Measurements from ENCODE around the gene PRKAG3. TPM values are rescaled to one million over a fixed set of nuclear protein-coding genes. Genes with fewer than 3 reads are reported as not detected.

Gene PRKAG3
- total and polyA plus RNA-seq, 4 donors = 0.08 TPM; not detected in 3

- H3K4me1 ChIP-seq (ENCODE audit: control insufficient read depth in 4 of 4, insufficient read depth in 4 of 4, low read length in 3 of 4) = peaks cover 4 to 18% (median 9%) of the 10 kb centered on the region in 4 donors
- 3% methylated on average over 3 of the region's 3 CpGs for WGBS
- H3K36me3 ChIP-seq (ENCODE audit: control insufficient read depth in 4 of 4, insufficient read depth in 3 of 4, low read depth in 1 of 4, low read length in 3 of 4) = no peaks in the 10 kb centered on the region
- TF ChIP-seq RAD21 (IDR thresholded peaks at IDR 0.05) (peak; percentile 90 to 94), CTCF (IDR thresholded peaks at IDR 0.05; ENCODE audit: low read depth, low read length, missing input control) (peak; percentile 87), NR2F2 (IDR thresholded peaks at IDR 0.05) (no peak), YY1 (IDR thresholded peaks at IDR 0.05) (no peak), HNF4G (IDR thresholded peaks at IDR 0.05) (no peak)
- H3K9me3 ChIP-seq (ENCODE audit: control insufficient read depth in 4 of 4, low read length in 3 of 4) = no peaks in the 10 kb centered on the region
- H3K9ac ChIP-seq (ENCODE audit: low read depth in 1 of 2, low read length in 2 of 2) = no peak overlapping the region
- H3K27ac ChIP-seq (ENCODE audit: low read depth in 1 of 2, low read length in 2 of 2) = no peak overlapping the region
- peaks cover 14 to 36% (median 18%) of the 10 kb centered on the region in 4 donors for H3K27me3 ChIP-seq (ENCODE audit: control insufficient read depth in 4 of 4, insufficient read depth in 4 of 4, low read length in 3 of 4)
- peak; percentile 67 for DNase-seq (ENCODE audit: low spot score)
- no peak overlapping the region for H3K4me3 ChIP-seq (ENCODE audit: low read depth in 1 of 3, low read length in 3 of 3)
These were observed 45.1 kb upstream of the PRKAG3 start for GRCh38 chr2:218876562-218877219.

DNA sequence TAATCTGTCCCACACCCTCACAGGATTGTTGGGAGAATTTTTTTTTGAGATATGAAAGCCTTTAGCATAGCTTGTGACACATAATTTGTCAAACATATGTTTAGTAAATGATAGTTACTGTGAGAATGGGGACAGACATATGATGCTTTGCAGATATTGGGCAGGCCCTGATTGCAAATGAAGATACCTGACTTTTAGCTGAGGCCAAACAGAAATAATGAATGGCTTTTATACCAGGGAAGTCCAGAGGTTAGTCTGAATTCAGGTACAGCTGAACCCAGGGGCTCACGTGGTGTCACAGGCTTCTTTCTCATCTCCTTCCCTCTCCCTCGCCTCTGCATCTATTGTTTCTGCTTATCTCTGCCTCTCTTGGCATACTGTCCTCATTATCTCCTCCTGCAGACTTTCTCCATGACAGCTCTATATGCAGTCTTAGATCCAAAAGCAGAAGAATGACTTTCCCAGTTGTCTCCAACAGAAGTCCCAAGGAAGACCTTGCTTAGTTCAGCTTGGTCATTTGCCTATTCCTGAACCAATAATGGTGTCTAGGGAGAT lies 44.2 kb upstream of the PRKAG3 start:
- H3K9me3 ChIP-seq (ENCODE audit: control insufficient read depth in 4 of 4, low read length in 3 of 4) = no peaks in the 10 kb centered on the region
- H3K4me1 ChIP-seq (ENCODE audit: control insufficient read depth in 4 of 4, insufficient read depth in 4 of 4, low read length in 3 of 4) = peaks cover 4 to 26% (median 15%) of the 10 kb centered on the region in 4 donors
- no peak overlapping the region for H3K9ac ChIP-seq (ENCODE audit: low read depth in 1 of 2, low read length in 2 of 2)
- no peak for DNase-seq (ENCODE audit: low spot score)
- H3K27ac ChIP-seq (ENCODE audit: low read depth in 1 of 2, low read length in 2 of 2) = no peak overlapping the region
- H3K36me3 ChIP-seq (ENCODE audit: control insufficient read depth in 4 of 4, insufficient read depth in 3 of 4, low read depth in 1 of 4, low read length in 3 of 4) = no peaks in the 10 kb centered on the region
- peaks cover 10 to 30% (median 19%) of the 10 kb centered on the region in 4 donors for H3K27me3 ChIP-seq (ENCODE audit: control insufficient read depth in 4 of 4, insufficient read depth in 4 of 4, low read length in 3 of 4)
- TF ChIP-seq HNF4G (IDR thresholded peaks at IDR 0.05) = no peak
- no peak for TF ChIP-seq JUND (IDR thresholded peaks at IDR 0.05)
- no peak for TF ChIP-seq REST (IDR thresholded peaks at IDR 0.05)
- TF ChIP-seq RXRA (IDR thresholded peaks at IDR 0.05) = no peak
- no peak for TF ChIP-seq EGR1 (IDR thresholded peaks at IDR 0.05; ENCODE audit: low read depth in 2 of 2)
- no peak for TF ChIP-seq FOXA1 (IDR thresholded peaks at IDR 0.05)
- TF ChIP-seq SP1 (IDR thresholded peaks at IDR 0.05) = no peak
- TF ChIP-seq RAD21 (IDR thresholded peaks at IDR 0.05) = no peak
- TF ChIP-seq FOXA2 (IDR thresholded peaks at IDR 0.05) = no peak
- no peak for TF ChIP-seq ATF3 (IDR thresholded peaks at IDR 0.05)
- no peak for TF ChIP-seq GABPA (IDR thresholded peaks at IDR 0.05 in 1 of 2, conservative IDR thresholded peaks at IDR 0.05 in 1 of 2)
- no peak for TF ChIP-seq MAX (IDR thresholded peaks at IDR 0.05)
- TF ChIP-seq, protein P1, sequence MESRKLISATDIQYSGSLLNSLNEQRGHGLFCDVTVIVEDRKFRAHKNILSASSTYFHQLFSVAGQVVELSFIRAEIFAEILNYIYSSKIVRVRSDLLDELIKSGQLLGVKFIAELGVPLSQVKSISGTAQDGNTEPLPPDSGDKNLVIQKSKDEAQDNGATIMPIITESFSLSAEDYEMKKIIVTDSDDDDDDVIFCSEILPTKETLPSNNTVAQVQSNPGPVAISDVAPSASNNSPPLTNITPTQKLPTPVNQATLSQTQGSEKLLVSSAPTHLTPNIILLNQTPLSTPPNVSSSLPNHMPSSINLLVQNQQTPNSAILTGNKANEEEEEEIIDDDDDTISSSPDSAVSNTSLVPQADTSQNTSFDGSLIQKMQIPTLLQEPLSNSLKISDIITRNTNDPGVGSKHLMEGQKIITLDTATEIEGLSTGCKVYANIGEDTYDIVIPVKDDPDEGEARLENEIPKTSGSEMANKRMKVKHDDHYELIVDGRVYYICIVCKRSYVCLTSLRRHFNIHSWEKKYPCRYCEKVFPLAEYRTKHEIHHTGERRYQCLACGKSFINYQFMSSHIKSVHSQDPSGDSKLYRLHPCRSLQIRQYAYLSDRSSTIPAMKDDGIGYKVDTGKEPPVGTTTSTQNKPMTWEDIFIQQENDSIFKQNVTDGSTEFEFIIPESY (IDR thresholded peaks at IDR 0.05) = no peak
- TF ChIP-seq YY1 (IDR thresholded peaks at IDR 0.05) = no peak
- TF ChIP-seq NR2F2 (IDR thresholded peaks at IDR 0.05) = no peak
- 20% methylated on average over 2 of the region's 2 CpGs for WGBS
- H3K4me3 ChIP-seq (ENCODE audit: low read depth in 1 of 3, low read length in 3 of 3) = no peak overlapping the region
